CMK (cell line): ENCODE measurements around the gene IMMP2L.

ENCODE experiments used
- DNase-seq: peaks from one replicate; pipeline ENCODE4 v3.0.0-alpha.2; 2010; ENCODE audit warnings: low read depth

IMMP2L gene

DNA sequence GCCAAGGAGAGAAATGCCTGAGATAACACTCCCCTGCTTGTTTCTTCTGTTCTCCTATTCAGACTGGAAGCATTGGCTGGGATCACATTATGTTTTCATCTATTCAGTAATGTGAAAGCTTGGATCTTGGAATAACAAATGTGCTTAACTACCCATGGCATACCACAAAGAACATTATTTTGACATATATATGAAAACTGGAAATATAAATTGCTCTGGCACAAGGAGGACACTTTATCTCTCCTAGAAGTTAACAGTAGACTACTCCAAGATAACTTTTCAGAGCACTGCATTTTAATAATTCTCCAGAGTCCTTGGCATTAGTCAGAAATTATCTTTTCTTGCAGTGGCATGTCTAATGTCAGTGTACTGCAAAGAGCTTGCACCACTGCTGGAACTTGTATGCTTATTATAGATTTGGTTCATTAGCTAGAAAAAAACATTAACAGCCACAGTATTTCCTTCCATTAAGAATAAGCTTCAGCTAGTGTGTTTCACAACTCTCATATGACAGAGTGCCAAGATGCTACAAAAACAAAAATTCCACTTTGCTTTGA lies 640.6 kb downstream of the IMMP2L start:
- no peak for DNase-seq

GRCh38 chr7:110918949-110919548 lies 643.2 kb downstream of the IMMP2L start:
- no peak for DNase-seq

DNA sequence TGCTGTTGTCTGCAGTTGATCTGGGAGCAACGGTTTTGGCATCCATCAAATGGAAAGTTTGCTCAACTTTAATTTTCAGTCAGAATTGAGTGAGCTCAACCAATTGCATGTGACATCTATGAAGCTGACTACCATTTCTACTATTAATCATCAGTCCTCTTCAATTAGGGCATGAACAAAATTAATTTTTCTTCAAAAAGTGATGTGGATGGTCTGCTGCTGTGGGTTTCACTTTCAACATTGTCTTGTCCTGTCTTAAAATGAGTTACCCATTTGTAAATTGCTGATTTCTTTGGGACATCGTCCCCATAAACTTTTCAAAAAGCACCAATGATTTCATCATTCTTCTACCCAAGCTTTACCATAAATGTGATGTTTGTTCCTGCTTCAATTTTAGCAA lies 648.0 kb downstream of the IMMP2L start:
- no peak for DNase-seq

DNA sequence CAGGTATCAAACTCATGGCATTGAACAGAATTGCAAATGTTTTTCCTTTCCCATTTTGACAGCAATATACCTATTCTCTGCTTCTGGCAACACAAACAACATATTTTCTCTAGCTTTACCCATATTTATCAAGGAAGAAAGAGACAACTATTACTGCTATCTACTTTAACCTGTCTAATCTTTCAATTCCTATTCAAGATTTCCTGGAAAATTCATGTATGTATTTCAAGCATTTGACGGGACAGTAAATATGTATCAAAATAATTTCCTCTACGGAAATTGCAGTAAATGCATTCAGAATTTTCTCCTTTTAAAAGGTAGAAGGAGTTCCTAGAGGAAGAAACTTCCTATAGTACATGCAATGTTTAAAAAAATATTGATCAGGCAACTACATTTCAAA lies 650.7 kb downstream of the IMMP2L start:
- no peak for DNase-seq

GRCh38 chr7:110909117-110909516 lies 653.2 kb downstream of the IMMP2L start:
- no peak for DNase-seq

GRCh38 chr7:110905773-110906566 lies 656.3 kb downstream of the IMMP2L start:
- DNase-seq, result no peak

DNA sequence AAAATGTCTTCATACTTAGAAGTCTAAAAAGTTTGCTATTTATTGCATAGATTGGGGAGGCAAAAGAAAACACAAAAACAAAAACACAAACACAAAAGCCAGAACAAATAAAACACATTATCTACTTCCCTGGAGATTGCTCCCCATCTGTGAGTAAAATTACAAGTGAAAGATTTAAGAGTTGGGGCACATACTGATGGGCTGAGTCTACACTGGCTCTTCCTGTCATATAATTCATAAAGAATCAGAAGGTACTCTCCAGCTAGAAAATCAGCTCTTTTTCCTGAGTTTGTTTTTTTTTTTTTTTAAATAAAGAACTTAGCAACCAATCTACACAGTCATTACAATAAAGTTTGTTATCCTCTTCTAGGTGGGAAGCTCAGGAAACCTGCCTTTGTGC lies 663.8 kb downstream of the IMMP2L start:
- no peak for DNase-seq

GRCh38 chr7:110897538-110897937 lies 664.8 kb downstream of the IMMP2L start:
- DNase-seq, result no peak

DNA sequence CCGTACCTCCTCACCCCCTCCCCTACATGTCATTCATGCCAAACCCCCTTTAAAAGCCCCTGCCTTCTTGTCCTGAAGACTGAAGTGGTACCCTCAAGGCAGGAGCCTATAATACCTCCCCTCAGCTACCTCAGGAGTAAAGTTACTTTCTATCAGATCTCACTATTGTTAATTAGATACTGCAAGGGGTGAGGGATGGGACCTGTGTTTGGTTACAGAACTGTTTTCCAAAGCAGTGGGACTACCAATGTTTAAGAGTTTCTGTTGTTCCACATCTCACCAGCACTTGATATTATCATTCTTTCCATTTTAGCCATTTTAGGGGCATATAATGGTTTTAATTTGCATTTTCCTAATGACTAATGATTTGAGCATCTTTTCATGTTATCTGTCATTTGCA lies 668.2 kb downstream of the IMMP2L start:
- DNase-seq, result no peak

GRCh38 chr7:110891197-110891596 lies 671.1 kb downstream of the IMMP2L start:
- no peak for DNase-seq

- no peak for DNase-seq
Observed at GRCh38 chr7:110890101-110890500, 672.2 kb downstream of the IMMP2L start.

DNA sequence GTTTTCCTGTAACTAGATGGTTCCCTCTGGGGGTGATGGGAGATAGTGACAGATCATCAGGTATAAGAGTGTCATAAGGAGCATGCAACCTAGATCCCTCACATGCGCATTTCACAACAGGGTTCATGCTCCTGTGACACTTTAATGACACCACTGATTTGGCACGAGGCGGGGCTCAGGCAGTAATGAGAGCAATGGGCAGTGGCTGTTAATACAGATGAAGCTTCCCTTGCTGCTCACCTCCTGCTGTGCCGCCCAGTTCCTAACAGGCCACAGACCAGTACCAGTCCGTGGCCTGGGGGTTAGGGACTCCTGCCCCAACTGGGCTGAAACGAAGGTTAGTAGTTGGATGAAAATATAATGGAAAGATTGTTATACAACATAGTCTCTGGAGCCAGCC lies 673.0 kb downstream of the IMMP2L start:
- DNase-seq, result no peak

- DNase-seq, result no peak
Observed at GRCh38 chr7:110888641-110889040, 673.7 kb downstream of the IMMP2L start.

DNA sequence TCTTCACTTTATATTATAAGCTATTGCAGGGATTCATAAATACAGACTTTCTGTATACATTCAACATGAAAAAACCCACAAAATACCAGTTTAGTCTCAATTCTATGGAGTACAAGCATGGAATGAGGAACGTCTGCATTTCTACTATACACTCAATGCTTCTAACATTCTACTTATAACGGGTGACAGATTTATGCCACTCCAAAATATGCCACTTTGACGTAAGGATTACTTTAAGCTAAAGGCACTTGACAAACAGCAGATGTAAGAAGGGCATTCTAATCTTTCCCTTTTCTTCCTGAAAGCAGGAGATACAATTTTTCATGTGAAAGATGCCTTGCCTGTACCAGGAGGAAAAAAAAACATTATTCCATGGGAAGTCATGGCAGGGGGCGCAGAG lies 676.8 kb downstream of the IMMP2L start:
- no peak for DNase-seq

DNA sequence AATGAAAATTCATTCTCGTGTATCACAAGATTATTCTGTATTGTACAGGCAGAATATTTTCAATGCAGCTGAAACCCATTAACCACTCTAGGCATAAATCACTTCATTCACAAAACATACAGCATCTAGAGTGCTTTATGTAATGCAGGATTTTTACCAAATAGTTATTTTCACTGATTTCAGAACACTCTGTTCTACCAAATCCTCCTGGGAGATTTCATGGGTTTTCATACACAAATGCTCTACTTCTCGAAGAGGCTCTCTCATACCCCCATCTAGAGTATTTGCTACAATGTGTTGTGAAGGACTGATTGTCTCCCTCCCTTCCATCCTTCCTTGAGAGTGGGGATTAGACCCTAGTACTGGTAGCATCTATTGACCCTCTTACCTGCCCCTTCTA lies 680.6 kb downstream of the IMMP2L start:
- DNase-seq, result no peak

GRCh38 chr7:110880971-110881370 lies 681.3 kb downstream of the IMMP2L start:
- no peak for DNase-seq

GRCh38 chr7:110877016-110877415 lies 685.3 kb downstream of the IMMP2L start:
- no peak for DNase-seq

- DNase-seq, result no peak
Observed at GRCh38 chr7:110875346-110875745, 686.9 kb downstream of the IMMP2L start.

DNA sequence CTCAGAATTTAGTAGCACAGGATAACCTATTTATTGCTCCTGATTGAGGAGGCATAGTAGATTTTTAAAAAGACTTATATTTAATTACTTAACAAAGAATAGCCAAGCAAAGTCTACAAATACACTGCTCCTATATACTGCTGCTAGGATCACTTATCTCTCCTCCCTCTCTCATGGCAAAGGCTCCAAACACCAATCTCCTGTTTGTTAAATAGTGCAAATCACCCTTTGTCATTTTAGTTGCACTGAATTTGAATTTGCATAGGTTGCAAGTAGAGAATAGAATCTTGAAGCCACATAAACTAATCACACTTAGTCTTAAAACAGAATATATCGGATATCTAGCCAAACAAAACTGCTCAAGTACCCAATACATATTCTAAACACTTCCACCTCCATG lies 690.4 kb downstream of the IMMP2L start:
- no peak for DNase-seq

GRCh38 chr7:110870926-110871325 lies 691.4 kb downstream of the IMMP2L start:
- DNase-seq, result no peak

- no peak for DNase-seq
Observed at GRCh38 chr7:110868458-110868857, 693.8 kb downstream of the IMMP2L start.

GRCh38 chr7:110867771-110868170 lies 694.5 kb downstream of the IMMP2L start:
- no peak for DNase-seq

DNA sequence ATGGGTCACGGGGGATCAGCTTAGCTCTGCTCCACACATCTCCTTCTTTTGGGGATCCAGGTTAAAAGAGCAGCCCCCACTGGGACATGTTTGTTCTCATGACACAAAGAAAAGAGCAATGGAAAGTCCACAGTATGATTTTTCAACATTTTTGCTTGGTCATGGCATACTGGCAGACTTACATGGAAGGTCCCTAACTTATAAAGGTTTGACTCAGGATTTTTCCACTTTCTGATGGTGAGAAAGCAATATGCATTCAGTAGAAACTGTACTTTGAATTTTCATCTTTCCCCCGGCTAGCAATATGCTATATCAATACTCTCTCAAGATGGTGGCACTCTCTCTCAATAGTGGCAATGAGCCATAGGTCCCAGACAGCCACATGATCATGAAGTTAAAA lies 699.0 kb downstream of the IMMP2L start:
- no peak for DNase-seq

GRCh38 chr7:110861163-110861562 lies 701.1 kb downstream of the IMMP2L start:
- DNase-seq, result no peak
